Keratinocyte (primary cell): ENCODE measurements around the gene DCXR. TPM values are rescaled to one million over a fixed set of nuclear protein-coding genes. Genes with fewer than 3 reads are reported as not detected.

Experiments used
- DNase-seq: peaks from one replicate; pipeline ENCODE4 v3.0.0-alpha.2; 2011; ENCODE audit warnings: low read depth, missing footprints, low spot score
- FAIRE-seq: peaks from 2 replicates; lab custom pipeline; 2011; peaks lifted over from hg19 to GRCh38; lab: Jason Lieb, UNC
- H2AFZ ChIP-seq: 2 replicates; pipeline ENCODE4 v1.6.0; 2012; ENCODE audit warnings: low read length, control low read depth, inconsistent platforms; ENCODE audit not compliant: control insufficient read depth
- H3K27ac ChIP-seq: 2 replicates; pipeline ENCODE4 v1.5.1; 2011; ENCODE audit warnings: low read length; ENCODE audit not compliant: control insufficient read depth, insufficient read depth
- H3K27me3 ChIP-seq: 3 replicates; pipeline ENCODE4 v1.6.0; 2011; ENCODE audit warnings: low read length; ENCODE audit not compliant: control insufficient read depth, insufficient read depth; ENCODE audit errors: extremely low read depth
- H3K36me3 ChIP-seq, 2 experiments: 2 replicates in 1 of 2; 3 replicates in 1 of 2; pipeline ENCODE4 v1.5.1; 2011; ENCODE audit warnings: low read length in 2 of 2, mild to moderate bottlenecking in 1 of 2; ENCODE audit not compliant: control insufficient read depth in 2 of 2, insufficient read depth in 2 of 2; ENCODE audit errors: extremely low read depth in 1 of 2
- H3K4me1 ChIP-seq: 3 replicates; pipeline ENCODE4 v1.5.1; 2011; ENCODE audit warnings: low read length; ENCODE audit not compliant: control insufficient read depth, insufficient read depth; ENCODE audit errors: extremely low read depth
- H3K4me2 ChIP-seq: 3 replicates; pipeline ENCODE4 v1.6.0; 2011; ENCODE audit warnings: low read depth, low read length; ENCODE audit not compliant: control insufficient read depth, insufficient read depth; ENCODE audit errors: extremely low read depth
- H3K4me3 ChIP-seq, 3 experiments: fragments of 200-600 bp in 1 of 3; sonication (generic) in 1 of 3; 2 replicates in 2 of 3; 3 replicates in 1 of 3; pipeline ENCODE4 v1.5.1; 2011 to 2016; ENCODE audit warnings: low read length in 3 of 3, mild to moderate bottlenecking in 3 of 3, control low read depth in 2 of 3, inconsistent platforms in 1 of 3, low read depth in 1 of 3, mixed read lengths in 1 of 3, mixed run types in 1 of 3, moderate library complexity in 1 of 3; ENCODE audit not compliant: control insufficient read depth in 2 of 3, insufficient read depth in 2 of 3; ENCODE audit errors: extremely low read depth in 1 of 3
- H3K79me2 ChIP-seq: 2 replicates; pipeline ENCODE4 v1.6.0; 2012; ENCODE audit warnings: low read length; ENCODE audit not compliant: control insufficient read depth, insufficient read depth
- H3K9ac ChIP-seq: 3 replicates; pipeline ENCODE4 v1.6.0; 2011; ENCODE audit warnings: low read length; ENCODE audit not compliant: control insufficient read depth, insufficient read depth; ENCODE audit errors: extremely low read depth
- H3K9me1 ChIP-seq: 3 replicates; pipeline ENCODE4 v1.6.0; 2011; ENCODE audit warnings: low read length; ENCODE audit not compliant: control insufficient read depth, insufficient read depth; ENCODE audit errors: extremely low read depth
- H3K9me3 ChIP-seq: 2 replicates; pipeline ENCODE4 v1.5.1; 2012; ENCODE audit warnings: low read depth, low read length; ENCODE audit not compliant: control insufficient read depth
- H4K20me1 ChIP-seq: 3 replicates; pipeline ENCODE4 v1.6.0; 2011; ENCODE audit warnings: low read length; ENCODE audit not compliant: control insufficient read depth, insufficient read depth; ENCODE audit errors: extremely low read depth
- EZH2 ChIP-seq: IDR thresholded peaks from one replicate; pipeline ENCODE4 v1.6.1; 2012; ENCODE audit warnings: inconsistent platforms, mild to moderate bottlenecking, low read length, moderate library complexity
- dilution Hi-C: fragments of 300-500 bp; cut with MboI; formaldehyde crosslinking; loops from one replicate; pipeline ENCODE4 v1.7.0; 2020; ENCODE audit warnings: low sequenced_read_pairs; ENCODE audit not compliant: extremely low pct_ligation_motif_present
- polyA plus RNA-seq, 5 experiments: library from polyadenylated mRNA; depleted of rRNA in 3 of 5; stranded (reverse) in 3 of 5; stranded (forward) in 1 of 5; unstranded in 1 of 5; fragments of >200 nt; gene quantifications; 1 replicate in 1 of 5; 2 replicates in 3 of 5; 3 replicates in 1 of 5; pipeline versions ENCODE4 v1.2.1 to v1.2.3, GENCODE V29; 2011 to 2012; ENCODE audit warnings: missing spikeins in 2 of 5, low read depth in 1 of 5, low replicate concordance in 1 of 5
- TF ChIP-seq, protein P1 (sequence below), 3 experiments: IDR thresholded peaks in 1 of 3; conservative IDR thresholded peaks in 1 of 3; optimal IDR thresholded peaks in 1 of 3; 2 replicates in 2 of 3; 3 replicates in 1 of 3; pipeline versions ENCODE3 to v1.5.1; 2011; ENCODE audit warnings: low read length in 3 of 3, mild to moderate bottlenecking in 3 of 3, moderate library complexity in 2 of 3, control low read depth in 1 of 3, inconsistent platforms in 1 of 3; ENCODE audit not compliant: insufficient read depth in 2 of 3; ENCODE audit errors: extremely low read depth in 1 of 3

Gene DCXR
- polyA plus RNA-seq, 1 donor (not counting 4 experiments of a cell fraction or from before 2014, with no cell fraction given): 45.4 TPM

DNA sequence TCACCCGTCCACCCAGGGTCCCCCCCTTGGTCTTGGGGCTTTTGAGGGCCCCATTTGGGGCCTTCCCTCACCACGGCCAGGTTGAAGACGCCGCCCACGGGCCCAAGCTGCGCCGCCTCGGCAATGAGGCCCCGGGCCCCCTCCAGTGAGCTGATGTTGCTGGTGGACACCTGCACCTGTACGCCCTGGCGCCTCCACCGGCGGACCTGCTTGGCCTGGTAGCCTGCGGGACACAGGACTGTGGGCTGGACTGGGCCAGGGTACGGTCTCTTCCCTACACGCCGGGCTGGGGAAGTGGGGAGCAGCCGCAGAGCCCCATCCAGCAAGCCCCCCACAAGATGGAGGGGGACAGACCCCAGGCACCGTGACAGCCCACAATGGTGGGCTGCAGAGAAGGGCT, 45.0 kb upstream of the DCXR start:
- Histone ChIP-seq H3K4me3 (no peak overlapping the region), H3K9me3 (no peaks in the 10 kb centered on the region), H3K79me2 (peaks cover 13% of the 10 kb centered on the region), H3K4me1 (no peaks in the 10 kb centered on the region), H3K4me2 (no peak overlapping the region), H3K27ac (no peak overlapping the region), H3K9ac (no peak overlapping the region), H3K27me3 (no peaks in the 10 kb centered on the region), H4K20me1 (peaks cover 24% of the 10 kb centered on the region), H2AFZ (no peak overlapping the region), H3K36me3 (peaks cover 63 to 65% of the 10 kb centered on the region in 2 experiments), H3K9me1 (no peaks in the 10 kb centered on the region)
- FAIRE-seq (no peak), DNase-seq (no peak)
- TF ChIP-seq, protein P1, sequence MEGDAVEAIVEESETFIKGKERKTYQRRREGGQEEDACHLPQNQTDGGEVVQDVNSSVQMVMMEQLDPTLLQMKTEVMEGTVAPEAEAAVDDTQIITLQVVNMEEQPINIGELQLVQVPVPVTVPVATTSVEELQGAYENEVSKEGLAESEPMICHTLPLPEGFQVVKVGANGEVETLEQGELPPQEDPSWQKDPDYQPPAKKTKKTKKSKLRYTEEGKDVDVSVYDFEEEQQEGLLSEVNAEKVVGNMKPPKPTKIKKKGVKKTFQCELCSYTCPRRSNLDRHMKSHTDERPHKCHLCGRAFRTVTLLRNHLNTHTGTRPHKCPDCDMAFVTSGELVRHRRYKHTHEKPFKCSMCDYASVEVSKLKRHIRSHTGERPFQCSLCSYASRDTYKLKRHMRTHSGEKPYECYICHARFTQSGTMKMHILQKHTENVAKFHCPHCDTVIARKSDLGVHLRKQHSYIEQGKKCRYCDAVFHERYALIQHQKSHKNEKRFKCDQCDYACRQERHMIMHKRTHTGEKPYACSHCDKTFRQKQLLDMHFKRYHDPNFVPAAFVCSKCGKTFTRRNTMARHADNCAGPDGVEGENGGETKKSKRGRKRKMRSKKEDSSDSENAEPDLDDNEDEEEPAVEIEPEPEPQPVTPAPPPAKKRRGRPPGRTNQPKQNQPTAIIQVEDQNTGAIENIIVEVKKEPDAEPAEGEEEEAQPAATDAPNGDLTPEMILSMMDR (optimal IDR thresholded peaks at IDR 0.05 in 1 of 3, IDR thresholded peaks at IDR 0.05 in 1 of 3, conservative IDR thresholded peaks at IDR 0.05 in 1 of 3; ENCODE audit: extremely low read depth in 1 of 3, insufficient read depth in 2 of 3, low read length in 3 of 3): no peak
- no peak for TF ChIP-seq EZH2
- dilution Hi-C loops: no loop called here

DNA sequence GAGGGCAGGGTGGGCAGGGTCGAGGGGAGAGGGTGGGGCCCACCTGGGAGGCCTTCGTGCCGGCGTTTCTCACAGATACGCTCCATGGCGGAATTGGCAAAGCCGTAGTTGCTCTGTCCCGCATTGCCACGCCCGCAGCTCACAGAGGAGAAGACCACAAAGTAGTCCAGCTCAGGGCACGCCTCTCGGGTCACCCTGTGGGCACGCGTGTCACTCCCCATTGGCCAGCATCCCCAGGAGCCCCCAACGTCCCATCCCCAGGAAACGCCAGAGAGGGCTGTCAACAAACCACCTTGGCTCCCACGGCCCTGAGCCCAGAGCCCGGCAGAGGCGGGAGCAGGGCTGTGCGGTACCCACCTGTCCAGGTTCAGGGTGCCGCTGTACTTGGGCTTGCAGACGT, 44.5 kb upstream of the DCXR start:
- Histone ChIP-seq H3K4me3 (no peak overlapping the region), H2AFZ (no peak overlapping the region), H3K9me1 (no peaks in the 10 kb centered on the region), H3K27ac (no peak overlapping the region), H3K4me1 (no peaks in the 10 kb centered on the region), H3K9me3 (no peaks in the 10 kb centered on the region), H3K79me2 (peaks cover 10% of the 10 kb centered on the region), H3K4me2 (no peak overlapping the region), H3K27me3 (no peaks in the 10 kb centered on the region), H3K36me3 (peaks cover 60 to 62% of the 10 kb centered on the region in 2 experiments), H4K20me1 (peaks cover 24% of the 10 kb centered on the region), H3K9ac (no peak overlapping the region)
- no peak for TF ChIP-seq EZH2
- TF ChIP-seq, protein P1 (optimal IDR thresholded peaks at IDR 0.05 in 1 of 3, IDR thresholded peaks at IDR 0.05 in 1 of 3, conservative IDR thresholded peaks at IDR 0.05 in 1 of 3; ENCODE audit: extremely low read depth in 1 of 3, insufficient read depth in 2 of 3, low read length in 3 of 3): no peak
- no peak for FAIRE-seq
- DNase-seq: no peak
- dilution Hi-C loops: no loop called here
